Midbrain (tissue), 1 donor: ENCODE data around the gene TMEM14B.
"Not testable (repeated sequence)": the region's sequence is repeated elsewhere in the genome, so short reads cannot be mapped to it uniquely, and the experiment has no call there.

Experiments used
- DNase-seq: peaks from one replicate; lab custom pipeline; 2025; lab: John Stamatoyannopoulos, UW

Gene TMEM14B

GRCh38 chr6:10747251-10747972 lies at the start of gene TMEM14B:
Gene TMEM14B (plus strand): TSS chr6:10747805. CDS start chr6:10749246, 1,441 bp downstream.
- peak; percentile 98 for DNase-seq

DNA sequence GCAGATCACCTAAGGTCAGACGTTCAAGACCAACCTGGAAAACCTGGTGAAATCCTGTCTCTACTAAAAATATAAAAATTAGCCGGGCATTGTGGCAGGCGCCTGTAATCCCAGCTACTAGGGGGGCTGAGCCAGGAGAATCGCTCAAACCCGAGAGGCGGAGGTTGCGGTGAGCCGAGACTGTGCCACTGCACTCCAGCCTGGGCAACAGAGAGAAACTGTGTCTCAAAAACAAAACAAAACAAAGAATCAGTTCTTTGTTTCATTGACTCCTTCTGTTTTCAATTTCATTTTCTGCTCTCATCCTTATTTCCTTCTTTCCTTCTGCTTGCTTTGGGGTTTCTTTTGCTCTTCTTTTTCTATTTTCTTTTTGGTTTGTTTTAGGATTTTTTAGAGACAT lies 33.6 kb upstream of the TMEM14B start:
- no peak for DNase-seq

DNA sequence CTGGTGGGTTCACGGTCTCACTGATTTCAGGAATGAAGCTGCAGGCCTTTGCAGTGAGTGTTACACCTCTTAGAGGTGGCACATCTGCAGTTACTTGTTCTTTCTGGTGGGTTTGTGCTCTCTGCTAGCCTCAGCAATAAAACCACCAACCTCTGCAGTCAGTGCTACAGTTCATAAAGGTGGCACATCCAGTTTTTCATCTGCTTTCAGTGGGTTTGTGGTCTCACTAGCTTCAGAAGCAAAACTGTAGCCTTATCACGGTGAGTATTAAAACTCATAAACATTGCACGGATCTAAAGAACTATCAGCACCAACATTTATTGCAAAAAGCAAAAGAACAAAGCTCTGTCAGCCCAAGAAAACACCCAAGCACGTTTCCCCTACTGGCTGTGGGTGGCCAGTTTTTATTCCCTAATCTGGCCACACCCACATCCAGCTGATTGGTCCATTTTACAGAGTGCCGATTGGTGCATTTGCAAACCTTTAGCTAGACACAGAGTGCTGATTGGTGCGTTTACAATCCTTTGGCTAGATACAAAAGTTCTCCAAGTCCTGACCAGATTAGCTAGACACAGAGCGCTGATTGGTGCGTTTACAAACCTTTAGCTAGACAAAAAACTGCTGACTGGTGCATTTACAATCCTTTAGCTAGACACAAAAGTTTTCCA lies 28.2 kb upstream of the TMEM14B start:
- DNase-seq: no peak

- no peak for DNase-seq
These were observed 27.7 kb upstream of the TMEM14B start for GRCh38 chr6:10719964-10720264.

GRCh38 chr6:10720265-10720959 lies 27.2 kb upstream of the TMEM14B start:
- no peak for DNase-seq

DNA sequence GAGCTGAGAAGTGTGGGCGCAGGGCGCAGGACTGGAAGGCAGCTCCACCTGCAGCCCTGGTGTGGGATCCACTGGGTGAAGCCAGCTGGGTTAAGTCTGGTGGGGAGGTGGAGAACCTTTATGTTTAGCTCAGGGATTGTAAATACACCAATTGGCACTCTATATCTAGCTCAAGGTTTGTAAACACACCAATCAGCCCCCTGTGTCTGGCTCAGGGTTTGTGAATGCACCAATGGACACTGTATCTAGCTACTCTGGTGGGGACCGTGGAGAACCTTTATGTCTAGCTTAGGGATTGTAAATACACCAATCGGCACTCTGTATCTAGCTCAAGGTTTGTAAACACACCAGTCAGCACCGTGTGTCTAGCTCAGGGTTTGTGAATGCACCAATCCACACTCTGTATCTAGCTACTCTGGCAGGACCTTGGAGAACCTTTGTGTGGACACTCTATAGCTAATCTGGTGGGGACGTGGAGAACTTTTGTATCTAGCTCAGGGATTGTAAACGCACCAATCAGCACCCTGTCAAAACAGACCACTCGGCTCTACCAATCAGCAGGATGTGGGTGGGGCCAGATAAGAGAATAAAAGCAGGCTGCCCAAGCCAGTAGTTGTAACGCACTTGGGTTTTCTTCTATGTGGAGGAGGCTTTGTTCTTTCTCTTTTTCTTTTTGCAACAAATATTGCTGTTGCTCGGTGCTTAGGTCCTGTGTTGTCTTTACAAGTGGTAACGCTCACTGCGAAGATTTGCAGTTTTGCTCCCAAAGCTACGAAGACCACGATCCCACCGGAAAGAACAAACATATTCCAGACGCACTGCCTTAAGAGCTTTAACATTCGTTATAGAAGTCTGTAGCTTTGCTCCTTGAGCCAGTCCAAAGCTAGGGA lies 26.4 kb upstream of the TMEM14B start:
- DNase-seq: not testable (repeated sequence)

DNA sequence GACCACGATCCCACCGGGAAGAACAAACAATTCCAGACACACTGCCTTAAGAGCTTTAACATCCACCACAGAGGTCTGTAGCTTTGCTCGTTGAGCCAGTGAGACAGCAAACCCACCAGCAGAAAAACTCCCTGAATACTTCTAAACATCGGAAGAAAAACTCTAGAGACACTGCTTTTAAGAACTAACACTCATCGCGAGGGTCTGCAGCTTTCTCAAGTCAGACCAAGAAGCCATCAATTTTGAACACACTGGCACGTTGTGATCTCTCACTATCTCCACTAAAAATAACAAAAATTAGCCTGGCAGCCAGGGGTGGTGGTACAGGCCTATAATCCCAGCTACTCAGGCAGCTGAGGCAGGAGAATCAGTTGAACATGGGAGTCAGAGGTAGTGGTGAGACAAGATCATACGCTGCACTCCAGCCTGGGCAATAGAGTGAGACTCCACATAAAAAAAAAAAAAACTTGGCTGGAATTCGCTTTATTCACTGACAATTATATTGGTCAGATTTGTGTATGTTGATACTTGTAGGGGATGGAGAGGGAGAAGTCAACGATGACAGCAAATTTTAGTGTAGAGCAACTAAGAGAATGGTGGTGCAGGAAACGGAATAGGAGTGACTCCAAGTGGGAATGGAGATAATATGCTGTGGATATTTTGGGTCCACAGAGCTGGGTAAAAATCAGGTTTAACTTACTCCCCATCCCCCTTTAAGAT lies 25.6 kb upstream of the TMEM14B start:
- no peak for DNase-seq

DNA sequence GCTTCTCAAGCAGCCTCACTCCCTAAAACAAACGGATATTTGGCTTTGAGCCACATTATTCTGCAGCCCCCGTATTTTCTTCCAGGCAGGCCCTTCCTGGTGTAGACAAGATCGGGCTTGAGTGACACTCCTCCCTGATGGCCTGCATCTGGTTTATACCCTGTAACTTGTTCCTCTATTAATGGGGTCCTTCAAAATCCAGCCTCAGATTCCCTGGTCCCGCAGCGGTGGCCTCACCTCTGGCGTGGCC lies 25.1 kb upstream of the TMEM14B start:
- DNase-seq: no peak

- peak; percentile 95 for DNase-seq
These were observed 24.6 kb upstream of the TMEM14B start, which contains the start of gene TMEM14C for GRCh38 chr6:10722820-10723566. Gene TMEM14C (plus strand): TSS chr6:10723070. CDS start chr6:10724614, 1,544 bp downstream.

DNA sequence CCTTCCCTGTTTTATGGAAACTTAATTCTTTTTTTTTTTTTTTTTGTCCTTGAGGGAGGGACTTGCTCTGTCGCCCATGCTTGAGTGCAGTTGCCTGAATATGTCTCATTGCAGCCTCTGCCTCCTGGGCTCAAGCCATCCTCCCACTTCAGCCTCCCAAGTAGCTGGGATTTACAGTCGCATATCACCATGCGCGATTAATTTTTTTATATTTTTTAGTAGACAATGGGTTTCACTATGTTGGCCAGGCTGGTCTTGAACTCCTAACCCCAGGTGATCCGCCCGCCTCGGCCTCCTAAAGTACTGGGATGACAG lies 24.1 kb upstream of the TMEM14B start:
- DNase-seq: no peak

- DNase-seq: no peak
These were observed 22.6 kb upstream of the TMEM14B start for GRCh38 chr6:10725044-10725443.

- DNase-seq: peak; percentile 27
These were observed 21.9 kb upstream of the TMEM14B start for GRCh38 chr6:10725716-10726115.

- no peak for DNase-seq
These were observed 17.4 kb upstream of the TMEM14B start for GRCh38 chr6:10730254-10730653.

DNA sequence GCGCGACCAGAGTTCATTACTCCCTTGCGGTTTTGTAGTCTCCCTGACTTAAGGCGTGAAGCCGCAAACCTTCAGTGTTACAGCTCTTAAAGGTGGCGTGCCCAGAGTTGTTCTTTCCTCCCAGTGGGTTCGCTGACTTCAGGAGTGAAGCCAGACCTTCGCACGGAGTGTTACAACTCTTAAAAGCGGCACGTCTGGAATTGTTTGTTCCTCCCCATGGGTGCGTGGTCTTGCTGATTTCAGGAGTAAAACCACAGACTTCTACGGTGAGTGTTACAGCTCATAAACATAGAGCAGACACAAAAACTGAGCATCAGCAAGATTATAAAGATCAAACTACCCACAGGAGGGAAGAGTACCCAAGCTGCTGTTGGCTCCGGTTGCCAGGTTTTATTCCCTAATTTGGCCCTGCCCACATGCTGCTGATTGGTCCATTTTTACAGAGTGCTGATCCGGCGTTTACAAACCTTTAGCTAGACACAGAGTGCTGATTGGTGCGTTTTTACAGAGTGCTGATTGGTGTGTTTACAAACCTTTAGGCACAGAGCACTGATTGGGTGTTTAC lies 14.4 kb upstream of the TMEM14B start:
- DNase-seq: no peak

DNA sequence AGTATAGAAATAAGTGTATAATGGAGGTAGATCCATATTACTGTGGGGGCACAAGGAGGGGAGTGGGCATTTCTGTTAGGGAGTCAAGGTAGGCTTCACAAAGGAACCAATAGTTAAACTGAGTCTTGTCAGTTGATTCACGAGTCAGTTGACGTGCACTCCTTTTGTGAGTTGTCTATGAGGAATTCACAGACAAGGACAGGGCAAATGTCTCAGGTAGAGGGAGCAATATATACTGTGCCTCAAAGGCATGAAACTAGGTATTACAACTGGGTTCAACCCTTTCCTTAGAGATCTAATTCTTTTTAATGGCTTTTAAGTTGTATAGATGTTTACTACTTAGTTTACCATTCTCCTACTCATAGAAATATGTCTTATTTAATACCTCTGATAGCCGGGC lies 13.7 kb upstream of the TMEM14B start:
- DNase-seq: no peak

DNA sequence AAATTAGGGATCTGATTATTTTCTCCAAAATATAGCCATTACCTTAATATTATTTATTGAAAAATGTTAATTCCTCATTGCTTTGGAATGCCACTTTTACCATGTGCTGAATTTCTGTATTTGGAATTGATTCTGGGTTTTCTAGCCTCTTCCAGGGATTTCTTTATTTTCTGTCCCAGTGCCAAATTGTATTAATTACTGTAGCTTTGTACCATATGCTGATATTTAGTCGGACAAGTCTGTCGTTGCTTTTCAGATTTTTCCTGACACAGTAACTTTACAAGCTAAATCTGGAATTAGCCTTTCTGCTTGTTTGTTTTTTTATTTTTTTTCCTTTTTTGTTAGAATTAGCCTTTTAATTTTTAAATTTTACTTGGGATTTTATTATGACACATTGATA lies 10.9 kb upstream of the TMEM14B start:
- no peak for DNase-seq

- DNase-seq: no peak
These were observed 7.5 kb upstream of the TMEM14B start for GRCh38 chr6:10740061-10740460.

GRCh38 chr6:10741643-10742042 lies 6.0 kb upstream of the TMEM14B start:
- not testable (repeated sequence) for DNase-seq

GRCh38 chr6:10742251-10742650 lies 5.4 kb upstream of the TMEM14B start:
- DNase-seq: no peak

GRCh38 chr6:10743515-10743914 lies 4.1 kb upstream of the TMEM14B start:
- no peak for DNase-seq

- no peak for DNase-seq
These were observed 2.5 kb upstream of the TMEM14B start for GRCh38 chr6:10745116-10745515.
